CD8-positive, alpha-beta memory T cell (primary cell): ENCODE measurements around the gene CCDC102B. TPM values are rescaled to one million over a fixed set of nuclear protein-coding genes. Genes with fewer than 3 reads are reported as not detected.

Experiments used
- CTCF ChIA-PET: fragments of 350-600 bp; sonication (Branson Sonifier 250); formaldehyde crosslinking; loops from one replicate; lab custom pipeline; 2021; ENCODE audit warnings: antibody characterized with exemption; lab: Charles Lee
- POLR2A ChIA-PET: fragments of 350-600 bp; sonication (Branson Sonifier 250); formaldehyde crosslinking; loops from one replicate; lab custom pipeline; 2021; ENCODE audit warnings: antibody characterized with exemption; lab: Charles Lee
- DNase-seq, 5 donors: peaks; one replicate each; pipeline versions ENCODE4 v3.0.0 to v3.0.0-alpha.2; 2020 to 2022; ENCODE audit warnings: mixed read lengths in 1 of 5
- H3K27ac ChIP-seq: one replicate; pipeline ENCODE4 v1.7.0; 2013; ENCODE audit warnings: low read depth, mild to moderate bottlenecking, low read length, moderate library complexity
- H3K27me3 ChIP-seq: 2 replicates; pipeline ENCODE4 v1.7.0; 2013; ENCODE audit warnings: low read length, mild to moderate bottlenecking; ENCODE audit not compliant: insufficient read depth, poor library complexity, severe bottlenecking
- H3K36me3 ChIP-seq: 2 replicates; pipeline ENCODE4 v1.7.0; 2013; ENCODE audit warnings: mild to moderate bottlenecking, low read length, moderate library complexity; ENCODE audit not compliant: insufficient read depth
- H3K4me1 ChIP-seq: 2 replicates; pipeline ENCODE4 v1.7.0; 2013; ENCODE audit warnings: mild to moderate bottlenecking, low read length, moderate library complexity; ENCODE audit not compliant: insufficient read depth
- H3K4me3 ChIP-seq: 2 replicates; pipeline ENCODE4 v1.7.0; 2013; ENCODE audit warnings: mild to moderate bottlenecking, low read length
- H3K9me3 ChIP-seq: 2 replicates; pipeline ENCODE4 v1.7.0; 2013; ENCODE audit warnings: mild to moderate bottlenecking, low read length
- H3K27ac Mint-ChIP-seq, 8 donors: one replicate each; pipeline ENCODE4 v1.8.0; 2020 to 2021; ENCODE audit warnings: mixed read lengths in 8 of 8, mild to moderate bottlenecking in 6 of 8, inconsistent platforms in 3 of 8, moderate library complexity in 3 of 8
- H3K27me3 Mint-ChIP-seq, 2 donors: one replicate each; pipeline ENCODE4 v1.8.0; 2020 to 2021; ENCODE audit warnings: mixed read lengths in 2 of 2, mild to moderate bottlenecking in 1 of 2, moderate library complexity in 1 of 2
- H3K36me3 Mint-ChIP-seq, 3 donors: one replicate each; pipeline ENCODE4 v1.8.0; 2020 to 2021; ENCODE audit warnings: mixed read lengths in 3 of 3, inconsistent platforms in 1 of 3, mild to moderate bottlenecking in 1 of 3
- H3K4me1 Mint-ChIP-seq, 3 donors: one replicate each; pipeline ENCODE4 v1.8.0; 2020 to 2021; ENCODE audit warnings: mixed read lengths in 3 of 3, inconsistent platforms in 1 of 3, mild to moderate bottlenecking in 1 of 3
- H3K4me3 Mint-ChIP-seq, 7 donors: one replicate each; pipeline ENCODE4 v1.8.0; 2020 to 2021; ENCODE audit warnings: mixed read lengths in 7 of 7, mild to moderate bottlenecking in 6 of 7, moderate library complexity in 4 of 7, inconsistent platforms in 2 of 7
- H3K9me3 Mint-ChIP-seq, 5 donors: one replicate each; pipeline ENCODE4 v1.8.0; 2020 to 2022; ENCODE audit warnings: mixed read lengths in 5 of 5, mild to moderate bottlenecking in 3 of 5, moderate library complexity in 2 of 5, inconsistent platforms in 1 of 5
- polyA plus RNA-seq: library from polyadenylated mRNA; unstranded; fragments of 300-500 nt; fragmentation: Illumina TruSeq; gene quantifications from one replicate; pipeline ENCODE4 v1.2.3, GENCODE V29; 2021
- total RNA-seq, 2 experiments: library from RNA; stranded (reverse); gene quantifications; one replicate each; pipeline ENCODE4 v1.2.3, GENCODE V29; 2021

The CCDC102B gene
- total and polyA plus RNA-seq, 3 experiments from 2014 or later = 0.75 to 4.7 (median 1.1) TPM

- H3K4me1 ChIP-seq = no peaks in the 10 kb centered on the region
- Mint-ChIP-seq H3K4me1 (no peaks in the 10 kb centered on the region), H3K36me3 (no peaks in the 10 kb centered on the region), H3K4me3 (no peak overlapping the region), H3K9me3 (no peaks in the 10 kb centered on the region), H3K27me3 (peaks cover 0 to 3% of the 10 kb centered on the region in 2 donors), H3K27ac (no peak overlapping the region)
- no peak for DNase-seq
- ChIA-PET POLR2A (no interaction called here), CTCF (interaction anchor here (0.7 kb wide), 1 partner anchor 15 kb away, joined by 3 read pairs; no protein-coding TSS in a partner anchor)
- H3K9me3 ChIP-seq = no peaks in the 10 kb centered on the region
- no peak overlapping the region for H3K4me3 ChIP-seq
- H3K27ac ChIP-seq = no peak overlapping the region
- no peaks in the 10 kb centered on the region for H3K27me3 ChIP-seq
- no peaks in the 10 kb centered on the region for H3K36me3 ChIP-seq
Observed at GRCh38 chr18:68833756-68834155, 35.9 kb downstream of the CCDC102B start.

GRCh38 chr18:68837665-68838451 lies 40.0 kb downstream of the CCDC102B start:
- H3K4me3 ChIP-seq = no peak overlapping the region
- no peaks in the 10 kb centered on the region for H3K36me3 Mint-ChIP-seq
- H3K4me1 Mint-ChIP-seq = no peaks in the 10 kb centered on the region
- H3K9me3 ChIP-seq = no peaks in the 10 kb centered on the region
- H3K27me3 ChIP-seq = no peaks in the 10 kb centered on the region
- CTCF ChIA-PET = no interaction called here
- no peaks in the 10 kb centered on the region for H3K4me1 ChIP-seq
- H3K27me3 Mint-ChIP-seq = no peaks in the 10 kb centered on the region
- H3K27ac ChIP-seq = no peak overlapping the region
- no peaks in the 10 kb centered on the region for H3K36me3 ChIP-seq
- H3K27ac Mint-ChIP-seq = no peak overlapping the region
- H3K9me3 Mint-ChIP-seq = no peaks in the 10 kb centered on the region
- no peak for DNase-seq
- POLR2A ChIA-PET = no interaction called here
- H3K4me3 Mint-ChIP-seq = no peak overlapping the region

GRCh38 chr18:68839701-68840100 lies 41.8 kb downstream of the CCDC102B start:
- Mint-ChIP-seq H3K9me3 (no peaks in the 10 kb centered on the region), H3K27ac (no peak overlapping the region), H3K4me3 (no peak overlapping the region), H3K36me3 (no peaks in the 10 kb centered on the region), H3K4me1 (no peaks in the 10 kb centered on the region), H3K27me3 (no peaks in the 10 kb centered on the region)
- H3K27me3 ChIP-seq = no peaks in the 10 kb centered on the region
- H3K9me3 ChIP-seq = no peaks in the 10 kb centered on the region
- no peak overlapping the region for H3K27ac ChIP-seq
- no peak overlapping the region for H3K4me3 ChIP-seq
- no peak for DNase-seq
- H3K4me1 ChIP-seq = no peaks in the 10 kb centered on the region
- H3K36me3 ChIP-seq = no peaks in the 10 kb centered on the region
- ChIA-PET CTCF (no interaction called here), POLR2A (no interaction called here)

- no peak overlapping the region for H3K27ac ChIP-seq
- H3K27me3 ChIP-seq = no peaks in the 10 kb centered on the region
- Mint-ChIP-seq H3K27ac (no peak overlapping the region), H3K9me3 (no peaks in the 10 kb centered on the region), H3K4me1 (no peaks in the 10 kb centered on the region), H3K4me3 (no peak overlapping the region), H3K36me3 (no peaks in the 10 kb centered on the region), H3K27me3 (no peaks in the 10 kb centered on the region)
- CTCF ChIA-PET = no interaction called here
- DNase-seq = no peak
- POLR2A ChIA-PET = no interaction called here
- H3K36me3 ChIP-seq = no peaks in the 10 kb centered on the region
- no peaks in the 10 kb centered on the region for H3K4me1 ChIP-seq
- H3K4me3 ChIP-seq = no peak overlapping the region
- H3K9me3 ChIP-seq = no peaks in the 10 kb centered on the region
Observed at GRCh38 chr18:68840554-68841263, 42.8 kb downstream of the CCDC102B start.

GRCh38 chr18:68841301-68841700 lies 43.4 kb downstream of the CCDC102B start:
- Mint-ChIP-seq H3K27me3 (no peaks in the 10 kb centered on the region), H3K9me3 (no peaks in the 10 kb centered on the region), H3K27ac (no peak overlapping the region), H3K36me3 (no peaks in the 10 kb centered on the region), H3K4me3 (no peak overlapping the region), H3K4me1 (no peaks in the 10 kb centered on the region)
- no peaks in the 10 kb centered on the region for H3K36me3 ChIP-seq
- CTCF ChIA-PET = no interaction called here
- H3K27me3 ChIP-seq = no peaks in the 10 kb centered on the region
- POLR2A ChIA-PET = no interaction called here
- no peaks in the 10 kb centered on the region for H3K9me3 ChIP-seq
- no peaks in the 10 kb centered on the region for H3K4me1 ChIP-seq
- H3K4me3 ChIP-seq = no peak overlapping the region
- no peak for DNase-seq
- no peak overlapping the region for H3K27ac ChIP-seq

GRCh38 chr18:68842951-68843350 lies 45.1 kb downstream of the CCDC102B start:
- no peaks in the 10 kb centered on the region for H3K4me1 Mint-ChIP-seq
- no peaks in the 10 kb centered on the region for H3K36me3 Mint-ChIP-seq
- POLR2A ChIA-PET = no interaction called here
- H3K27me3 Mint-ChIP-seq = no peaks in the 10 kb centered on the region
- no peak overlapping the region for H3K27ac ChIP-seq
- no peak overlapping the region for H3K4me3 ChIP-seq
- no peaks in the 10 kb centered on the region for H3K9me3 ChIP-seq
- H3K27me3 ChIP-seq = no peaks in the 10 kb centered on the region
- CTCF ChIA-PET = no interaction called here
- no peak overlapping the region for H3K4me3 Mint-ChIP-seq
- no peak for DNase-seq
- H3K9me3 Mint-ChIP-seq = no peaks in the 10 kb centered on the region
- H3K27ac Mint-ChIP-seq = no peak overlapping the region
- no peaks in the 10 kb centered on the region for H3K4me1 ChIP-seq
- H3K36me3 ChIP-seq = no peaks in the 10 kb centered on the region

GRCh38 chr18:68843473-68844089 lies 45.7 kb downstream of the CCDC102B start:
- Histone ChIP-seq H3K36me3 (no peaks in the 10 kb centered on the region), H3K9me3 (no peaks in the 10 kb centered on the region), H3K27ac (no peak overlapping the region), H3K4me1 (no peaks in the 10 kb centered on the region), H3K27me3 (no peaks in the 10 kb centered on the region), H3K4me3 (no peak overlapping the region)
- Mint-ChIP-seq H3K27ac (no peak overlapping the region), H3K4me1 (no peaks in the 10 kb centered on the region), H3K36me3 (no peaks in the 10 kb centered on the region), H3K4me3 (no peak overlapping the region), H3K27me3 (no peaks in the 10 kb centered on the region), H3K9me3 (no peaks in the 10 kb centered on the region)
- DNase-seq = no peak
- ChIA-PET CTCF (no interaction called here), POLR2A (no interaction called here)

- no peaks in the 10 kb centered on the region for H3K27me3 Mint-ChIP-seq
- POLR2A ChIA-PET = no interaction called here
- no peaks in the 10 kb centered on the region for H3K36me3 Mint-ChIP-seq
- no peak overlapping the region for H3K4me3 ChIP-seq
- H3K36me3 ChIP-seq = no peaks in the 10 kb centered on the region
- H3K4me1 ChIP-seq = no peaks in the 10 kb centered on the region
- H3K27ac Mint-ChIP-seq = no peak overlapping the region
- CTCF ChIA-PET = no interaction called here
- H3K4me3 Mint-ChIP-seq = no peak overlapping the region
- H3K27me3 ChIP-seq = no peaks in the 10 kb centered on the region
- H3K4me1 Mint-ChIP-seq = no peaks in the 10 kb centered on the region
- no peaks in the 10 kb centered on the region for H3K9me3 ChIP-seq
- no peaks in the 10 kb centered on the region for H3K9me3 Mint-ChIP-seq
- no peak overlapping the region for H3K27ac ChIP-seq
- peak in 1 of 5 donors; percentile 4 for DNase-seq
Observed at GRCh38 chr18:68847219-68847837, 49.4 kb downstream of the CCDC102B start.
